MM.1S (cell line): ENCODE measurements around the gene ARF3.

ENCODE experiments used
- DNase-seq: peaks from one replicate; pipeline ENCODE4 v3.0.0-alpha.2; 2015
- H2AFZ ChIP-seq: fragments of 300-600 bp; sonication (generic); 2 replicates; pipeline ENCODE4 v1.6.0; 2016; ENCODE audit warnings: antibody characterized with exemption, low read length
- H3F3A ChIP-seq: fragments of 300-600 bp; sonication (generic); 2 replicates; pipeline ENCODE4 v1.6.1; 2016; ENCODE audit warnings: mild to moderate bottlenecking, antibody characterized with exemption, low read length, moderate library complexity, mixed read lengths; ENCODE audit not compliant: insufficient read depth
- H3K27ac ChIP-seq: fragments of 300-600 bp; sonication (generic); 2 replicates; pipeline ENCODE4 v1.5.1; 2016; ENCODE audit warnings: mild to moderate bottlenecking, low read length
- H3K27me3 ChIP-seq: fragments of 300-600 bp; sonication (generic); replicated peaks from 2 replicates; pipeline ENCODE4 v1.6.0; 2016; ENCODE audit warnings: low read length; ENCODE audit not compliant: insufficient read depth
- H3K36me3 ChIP-seq: fragments of 300-600 bp; sonication (generic); replicated peaks from 2 replicates; pipeline ENCODE4 v1.6.1; 2016; ENCODE audit warnings: mild to moderate bottlenecking, low read length, mixed read lengths; ENCODE audit not compliant: insufficient read depth
- H3K4me1 ChIP-seq: fragments of 300-600 bp; sonication (generic); 2 replicates; pipeline ENCODE4 v1.6.1; 2016; ENCODE audit warnings: low read length, mixed read lengths
- H3K4me2 ChIP-seq: fragments of 300-600 bp; sonication (generic); 2 replicates; pipeline ENCODE4 v1.6.0; 2016; ENCODE audit warnings: low read depth, low read length
- H3K4me3 ChIP-seq: fragments of 300-600 bp; sonication (generic); 2 replicates; pipeline ENCODE4 v1.5.1; 2016; ENCODE audit warnings: low read length, mixed read lengths
- H3K79me2 ChIP-seq: fragments of 300-600 bp; sonication (generic); 2 replicates; pipeline ENCODE4 v1.6.1; 2016; ENCODE audit warnings: mixed run types, low read length, mixed read lengths
- H3K9ac ChIP-seq: fragments of 300-600 bp; sonication (generic); 2 replicates; pipeline ENCODE4 v1.6.1; 2016; ENCODE audit warnings: low read length, mixed read lengths
- H3K9me2 ChIP-seq: fragments of 300-600 bp; sonication (generic); replicated peaks from 2 replicates; pipeline ENCODE4 v1.6.1; 2016; ENCODE audit warnings: mild to moderate bottlenecking, low read length, mixed read lengths; ENCODE audit not compliant: insufficient read depth
- H3K9me3 ChIP-seq: fragments of 300-600 bp; sonication (generic); replicated peaks from 2 replicates; pipeline ENCODE4 v1.6.1; 2016; ENCODE audit warnings: mild to moderate bottlenecking, low read length, mixed read lengths; ENCODE audit not compliant: insufficient read depth
- H4K20me1 ChIP-seq: fragments of 300-600 bp; sonication (generic); 2 replicates; pipeline ENCODE4 v1.6.1; 2016; ENCODE audit warnings: mild to moderate bottlenecking, low read length, moderate library complexity, mixed read lengths; ENCODE audit not compliant: insufficient read depth
- CTCF ChIP-seq: fragments of 300-600 bp; sonication (generic); IDR thresholded peaks from 2 replicates; pipeline ENCODE4 v1.5.1; 2016; ENCODE audit warnings: antibody characterized with exemption, low read length, mixed read lengths
- EZH2 ChIP-seq: fragments of 300-600 bp; sonication (generic); optimal IDR thresholded peaks from 2 replicates; pipeline ENCODE3; 2017; ENCODE audit warnings: low read depth, mild to moderate bottlenecking, antibody characterized with exemption, low read length, mixed read lengths
- EZH2phosphoT487 ChIP-seq: fragments of 300-600 bp; sonication (generic); IDR thresholded peaks from 2 replicates; pipeline ENCODE4 v1.6.1; 2018; ENCODE audit warnings: antibody characterized with exemption, low read length

The ARF3 gene

GRCh38 chr12:48940181-48940580 lies 17.1 kb downstream of the ARF3 start:
- TF ChIP-seq CTCF (no peak), EZH2 (no peak), EZH2phosphoT487 (no peak)
- H3K4me3 ChIP-seq = no peak overlapping the region
- H3K9me3 ChIP-seq = no peaks in the 10 kb centered on the region
- H3K36me3 ChIP-seq = no peaks in the 10 kb centered on the region
- no peaks in the 10 kb centered on the region for H4K20me1 ChIP-seq
- H3K79me2 ChIP-seq = peaks cover 11% of the 10 kb centered on the region; the same call in 1 of the 2 replicates
- H3K27ac ChIP-seq = no peak overlapping the region
- H2AFZ ChIP-seq = no peak overlapping the region
- H3K9ac ChIP-seq = no peak overlapping the region
- H3F3A ChIP-seq = no peaks in the 10 kb centered on the region
- H3K27me3 ChIP-seq = no peaks in the 10 kb centered on the region
- H3K4me1 ChIP-seq = no peaks in the 10 kb centered on the region
- DNase-seq = no peak
- H3K4me2 ChIP-seq = no peak overlapping the region
- H3K9me2 ChIP-seq = no peaks in the 10 kb centered on the region

- Histone ChIP-seq H3K4me3 (no peak overlapping the region), H3F3A (no peaks in the 10 kb centered on the region), H3K79me2 (0 out of 2 replicates have a peak, but pooled peaks cover 6% of the 10 kb centered on the region), H4K20me1 (no peaks in the 10 kb centered on the region; the same call in 1 of the 2 replicates), H3K9ac (no peak overlapping the region), H3K4me2 (no peak overlapping the region), H3K9me2 (no peaks in the 10 kb centered on the region), H3K36me3 (no peaks in the 10 kb centered on the region), H3K27me3 (no peaks in the 10 kb centered on the region), H3K27ac (no peak overlapping the region), H3K4me1 (no peaks in the 10 kb centered on the region), H2AFZ (no peak overlapping the region), H3K9me3 (no peaks in the 10 kb centered on the region)
- no peak for TF ChIP-seq CTCF
- TF ChIP-seq EZH2 = no peak
- TF ChIP-seq EZH2phosphoT487 = no peak
- DNase-seq = no peak
Observed at GRCh38 chr12:48938805-48939204, 18.5 kb downstream of the ARF3 start.

- no peaks in the 10 kb centered on the region for H3K27me3 ChIP-seq
- no peaks in the 10 kb centered on the region for H3F3A ChIP-seq
- no peaks in the 10 kb centered on the region for H3K9me3 ChIP-seq
- H3K9me2 ChIP-seq = no peaks in the 10 kb centered on the region
- no peak overlapping the region for H3K4me3 ChIP-seq
- H3K27ac ChIP-seq = no peak overlapping the region
- no peak overlapping the region for H3K9ac ChIP-seq
- no peak overlapping the region for H3K4me2 ChIP-seq
- H4K20me1 ChIP-seq = no peaks in the 10 kb centered on the region; the same call in 1 of the 2 replicates
- no peaks in the 10 kb centered on the region for H3K4me1 ChIP-seq
- no peaks in the 10 kb centered on the region for H3K36me3 ChIP-seq
- no peaks in the 10 kb centered on the region for H3K79me2 ChIP-seq
- no peak overlapping the region for H2AFZ ChIP-seq
- DNase-seq = no peak
- no peak for TF ChIP-seq EZH2phosphoT487
- TF ChIP-seq EZH2 = no peak
- TF ChIP-seq CTCF = 0 out of 2 replicates have a peak, but pooled peaks have one; percentile 7
Observed at GRCh38 chr12:48937170-48937569, 20.1 kb downstream of the ARF3 start.
